Measurements from ENCODE around the gene MED20. TPM values are rescaled to one million over a fixed set of nuclear protein-coding genes. Genes with fewer than 3 reads are reported as not detected.

MED20 gene
- total RNA-seq, 1 experiment from 2014 or later: 24.5 TPM

- no peak overlapping the region for H3K4me3 ChIP-seq (ENCODE audit: low read depth in 2 of 2, low read length in 2 of 2)
- no peaks in the 10 kb centered on the region for H3K9me3 ChIP-seq (ENCODE audit: control insufficient read depth, insufficient read depth, low read depth, low read length)
- ChIA-PET CTCF (no interaction called here), POLR2A (no interaction called here)
- no peak for TF ChIP-seq POLR2AphosphoS5 (IDR thresholded peaks at IDR 0.05; ENCODE audit: low read depth, low read length)
- TF ChIP-seq TCF7L2 (IDR thresholded peaks at IDR 0.05; ENCODE audit: low read depth, low read length): no peak
- no peak for TF ChIP-seq CTCF (IDR thresholded peaks at IDR 0.05)
- no peak for TF ChIP-seq REST (IDR thresholded peaks at IDR 0.05; ENCODE audit: insufficient read depth in 1 of 2, low read depth in 2 of 2, low read length in 1 of 2)
- no peak for TF ChIP-seq SIN3A (IDR thresholded peaks at IDR 0.05; ENCODE audit: borderline replicate concordance, insufficient read depth, low read depth, low read length)
- no TSS peak for BruUV-seq (replicated peaks)
- in situ Hi-C loops (cut with HindIII; ENCODE audit: low pct_unique_long_range_greater_than_20kb, low sequenced_read_pairs) (no loop called here), intact Hi-C loops (cut with micrococcal nuclease; ENCODE audit: unreplicated experiment) (no loop called here)
- DNase-seq (ENCODE audit: low read depth, low spot score) (no peak), ATAC-seq (no peak)
- H3K36me3 ChIP-seq (ENCODE audit: control insufficient read depth, insufficient read depth, low read length): no peaks in the 10 kb centered on the region
- H3K27me3 ChIP-seq (ENCODE audit: control insufficient read depth, insufficient read depth, low read length): no peaks in the 10 kb centered on the region
- peaks cover 10% of the 10 kb centered on the region for H3K4me1 ChIP-seq (ENCODE audit: control insufficient read depth, insufficient read depth, low read length)
- no peak overlapping the region for H3K27ac ChIP-seq (ENCODE audit: low read length)
These were observed 5.9 kb downstream of the MED20 start for GRCh38 chr6:41914869-41915530.

GRCh38 chr6:41914343-41914742 lies 6.6 kb downstream of the MED20 start:
- intact Hi-C loops (cut with micrococcal nuclease; ENCODE audit: unreplicated experiment): no loop called here
- CTCF ChIA-PET: no interaction called here
- Histone ChIP-seq H3K4me1 (ENCODE audit: control insufficient read depth, insufficient read depth, low read length) (peaks cover 4% of the 10 kb centered on the region; the same call in 1 of the 2 replicates), H3K27ac (ENCODE audit: low read length) (no peak overlapping the region), H3K4me3 (ENCODE audit: low read depth in 2 of 2, low read length in 2 of 2) (no peak overlapping the region), H3K36me3 (ENCODE audit: control insufficient read depth, insufficient read depth, low read length) (no peaks in the 10 kb centered on the region), H3K9me3 (ENCODE audit: control insufficient read depth, insufficient read depth, low read depth, low read length) (no peaks in the 10 kb centered on the region), H3K27me3 (ENCODE audit: control insufficient read depth, insufficient read depth, low read length) (no peaks in the 10 kb centered on the region)
- TF ChIP-seq TCF7L2 (IDR thresholded peaks at IDR 0.05; ENCODE audit: low read depth, low read length): no peak
- TF ChIP-seq SIN3A (IDR thresholded peaks at IDR 0.05; ENCODE audit: borderline replicate concordance, insufficient read depth, low read depth, low read length): no peak
- DNase-seq (ENCODE audit: low read depth, low spot score) (no peak), ATAC-seq (no peak)
- BruUV-seq (replicated peaks): no TSS peak
- POLR2A ChIA-PET: no interaction called here
- in situ Hi-C loops (cut with HindIII; ENCODE audit: low pct_unique_long_range_greater_than_20kb, low sequenced_read_pairs): no loop called here

- in situ Hi-C loops (cut with HindIII; ENCODE audit: low pct_unique_long_range_greater_than_20kb, low sequenced_read_pairs): no loop called here
- Histone ChIP-seq H3K27ac (ENCODE audit: low read length) (no peak overlapping the region), H3K9me3 (ENCODE audit: control insufficient read depth, insufficient read depth, low read depth, low read length) (no peaks in the 10 kb centered on the region), H3K36me3 (ENCODE audit: control insufficient read depth, insufficient read depth, low read length) (no peaks in the 10 kb centered on the region), H3K27me3 (ENCODE audit: control insufficient read depth, insufficient read depth, low read length) (no peaks in the 10 kb centered on the region), H3K4me3 (ENCODE audit: low read depth in 2 of 2, low read length in 2 of 2) (no peak overlapping the region), H3K4me1 (ENCODE audit: control insufficient read depth, insufficient read depth, low read length) (no peaks in the 10 kb centered on the region)
- no peak for TF ChIP-seq REST (IDR thresholded peaks at IDR 0.05; ENCODE audit: insufficient read depth in 1 of 2, low read depth in 2 of 2, low read length in 1 of 2)
- TF ChIP-seq TCF7L2 (IDR thresholded peaks at IDR 0.05; ENCODE audit: low read depth, low read length): no peak
- TF ChIP-seq SIN3A (IDR thresholded peaks at IDR 0.05; ENCODE audit: borderline replicate concordance, insufficient read depth, low read depth, low read length): no peak
- TF ChIP-seq CTCF (IDR thresholded peaks at IDR 0.05): no peak
- TF ChIP-seq POLR2AphosphoS5 (IDR thresholded peaks at IDR 0.05; ENCODE audit: low read depth, low read length): no peak
- BruUV-seq (replicated peaks): no TSS peak
- intact Hi-C loops (cut with micrococcal nuclease; ENCODE audit: unreplicated experiment): no loop called here
- no peak for ATAC-seq
- ChIA-PET CTCF (no interaction called here), POLR2A (interaction anchor here (0.6 kb wide), 1 partner anchor 33 kb away, joined by 3 read pairs; no protein-coding TSS in a partner anchor)
- no peak for DNase-seq (ENCODE audit: low read depth, low spot score)
These were observed 11.2 kb downstream of the MED20 start for GRCh38 chr6:41909727-41910126.

All from Panc1 (cell line).